ENCODE data around the gene EFCAB10.

Gene EFCAB10

GRCh38 chr7:105590793-105591192, 9.5 kb upstream of the EFCAB10 start:
- H3K4me3 ChIP-seq (ENCODE audit: low read depth, low read length), result no peak overlapping the region
- no peak for DNase-seq
- no peaks in the 10 kb centered on the region for H3K9me3 ChIP-seq (ENCODE audit: severe bottlenecking)
- H3K27ac ChIP-seq, result no peak overlapping the region
- no peak for TF ChIP-seq CTCF (IDR thresholded peaks at IDR 0.05; ENCODE audit: low read depth, low read length)
- H3K36me3 ChIP-seq, result no peaks in the 10 kb centered on the region
- no peaks in the 10 kb centered on the region for H3K27me3 ChIP-seq (ENCODE audit: insufficient read depth, low read depth, severe bottlenecking)

- Histone ChIP-seq H3K9me3 (ENCODE audit: severe bottlenecking) (no peaks in the 10 kb centered on the region), H3K36me3 (no peaks in the 10 kb centered on the region), H3K27ac (no peak overlapping the region), H3K4me3 (ENCODE audit: low read depth, low read length) (no peak overlapping the region), H3K27me3 (ENCODE audit: insufficient read depth, low read depth, severe bottlenecking) (no peaks in the 10 kb centered on the region)
- peak; percentile 83 for TF ChIP-seq CTCF (IDR thresholded peaks at IDR 0.05; ENCODE audit: low read depth, low read length)
- DNase-seq, result peak; percentile 68
Observed at GRCh38 chr7:105589356-105590077, 8.2 kb upstream of the EFCAB10 start.

GRCh38 chr7:105587909-105588635, 6.8 kb upstream of the EFCAB10 start:
- no peaks in the 10 kb centered on the region for H3K9me3 ChIP-seq (ENCODE audit: severe bottlenecking)
- peak; percentile 30 for DNase-seq
- no peaks in the 10 kb centered on the region for H3K36me3 ChIP-seq
- no peaks in the 10 kb centered on the region for H3K27me3 ChIP-seq (ENCODE audit: insufficient read depth, low read depth, severe bottlenecking)
- no peak for TF ChIP-seq CTCF (IDR thresholded peaks at IDR 0.05; ENCODE audit: low read depth, low read length)
- H3K4me3 ChIP-seq (ENCODE audit: low read depth, low read length), result no peak overlapping the region
- no peak overlapping the region for H3K27ac ChIP-seq

GRCh38 chr7:105585850-105586500, 4.7 kb upstream of the EFCAB10 start:
- Histone ChIP-seq H3K9me3 (ENCODE audit: severe bottlenecking) (no peaks in the 10 kb centered on the region), H3K27ac (no peak overlapping the region), H3K4me3 (ENCODE audit: low read depth, low read length) (no peak overlapping the region), H3K36me3 (no peaks in the 10 kb centered on the region), H3K27me3 (ENCODE audit: insufficient read depth, low read depth, severe bottlenecking) (no peaks in the 10 kb centered on the region)
- TF ChIP-seq CTCF (IDR thresholded peaks at IDR 0.05; ENCODE audit: low read depth, low read length), result no peak
- no peak for DNase-seq

GRCh38 chr7:105584165-105584564, 2.9 kb upstream of the EFCAB10 start:
- Histone ChIP-seq H3K4me3 (ENCODE audit: low read depth, low read length) (no peak overlapping the region), H3K27me3 (ENCODE audit: insufficient read depth, low read depth, severe bottlenecking) (no peaks in the 10 kb centered on the region), H3K27ac (no peak overlapping the region), H3K36me3 (no peaks in the 10 kb centered on the region), H3K9me3 (ENCODE audit: severe bottlenecking) (no peaks in the 10 kb centered on the region)
- DNase-seq, result no peak
- no peak for TF ChIP-seq CTCF (IDR thresholded peaks at IDR 0.05; ENCODE audit: low read depth, low read length)

All from WERI-Rb-1 (cell line).